ENCODE data around the gene AUTS2. TPM values are rescaled to one million over a fixed set of nuclear protein-coding genes. Genes with fewer than 3 reads are reported as not detected.

Gene AUTS2
- total and polyA plus RNA-seq, 5 donors, result 7.0 to 15.4 (median 10.6) TPM

GRCh38 chr7:70066844-70067243 is 468.6 kb downstream of the AUTS2 start:
- H3K4me3 ChIP-seq (ENCODE audit: low read length), result no peak overlapping the region
- intact Hi-C loops (cut with DNase I), result no loop called here
- H3K9me3 ChIP-seq (ENCODE audit: control insufficient read depth, low read length), result no peaks in the 10 kb centered on the region
- no peaks in the 10 kb centered on the region for H3K4me1 ChIP-seq (ENCODE audit: control insufficient read depth, insufficient read depth, low read length)
- DNase-seq (no peak), ATAC-seq (no peak)
- no peaks in the 10 kb centered on the region for H3K27me3 ChIP-seq (ENCODE audit: control insufficient read depth, insufficient read depth)
- no peak overlapping the region for H3K27ac ChIP-seq (ENCODE audit: low read length)
- WGBS, result 91% methylated on average over 2 of the region's 2 CpGs

GRCh38 chr7:70068531-70068930 is 470.3 kb downstream of the AUTS2 start:
- no peaks in the 10 kb centered on the region for H3K9me3 ChIP-seq (ENCODE audit: control insufficient read depth, low read length)
- no peak for DNase-seq
- H3K27ac ChIP-seq (ENCODE audit: low read length), result no peak overlapping the region
- intact Hi-C loops (cut with DNase I), result no loop called here
- H3K4me1 ChIP-seq (ENCODE audit: control insufficient read depth, insufficient read depth, low read length), result no peaks in the 10 kb centered on the region
- H3K27me3 ChIP-seq (ENCODE audit: control insufficient read depth, insufficient read depth), result no peaks in the 10 kb centered on the region
- 94% methylated on average over 2 of the region's 2 CpGs for WGBS
- no peak overlapping the region for H3K4me3 ChIP-seq (ENCODE audit: low read length)
- ATAC-seq, result no peak

- no peak for ATAC-seq
- Histone ChIP-seq H3K27me3 (ENCODE audit: control insufficient read depth, insufficient read depth) (no peaks in the 10 kb centered on the region), H3K27ac (ENCODE audit: low read length) (no peak overlapping the region), H3K9me3 (ENCODE audit: control insufficient read depth, low read length) (no peaks in the 10 kb centered on the region), H3K4me3 (ENCODE audit: low read length) (no peak overlapping the region), H3K4me1 (ENCODE audit: control insufficient read depth, insufficient read depth, low read length) (no peaks in the 10 kb centered on the region)
- intact Hi-C loops (cut with DNase I), result no loop called here
- DNase-seq, result no peak
- WGBS, result 96% methylated on average over 2 of the region's 2 CpGs
Observed at GRCh38 chr7:70069977-70070376, 471.7 kb downstream of the AUTS2 start.

- DNase-seq, result no peak
- Histone ChIP-seq H3K4me1 (ENCODE audit: control insufficient read depth, insufficient read depth, low read length) (no peaks in the 10 kb centered on the region), H3K4me3 (ENCODE audit: low read length) (no peak overlapping the region), H3K9me3 (ENCODE audit: control insufficient read depth, low read length) (no peaks in the 10 kb centered on the region), H3K27ac (ENCODE audit: low read length) (no peak overlapping the region), H3K27me3 (ENCODE audit: control insufficient read depth, insufficient read depth) (no peaks in the 10 kb centered on the region)
- intact Hi-C loops (cut with DNase I), result no loop called here
- no peak for ATAC-seq
- WGBS, result 89% methylated on average over 7 of the region's 7 CpGs
Observed at GRCh38 chr7:70071766-70072165, 473.5 kb downstream of the AUTS2 start.

- 31% methylated on average over 2 of the region's 2 CpGs for WGBS
- H3K27me3 ChIP-seq (ENCODE audit: control insufficient read depth, insufficient read depth), result no peaks in the 10 kb centered on the region
- H3K9me3 ChIP-seq (ENCODE audit: control insufficient read depth, low read length), result no peaks in the 10 kb centered on the region
- ATAC-seq, result peak; percentile 74 to 89
- no peak for DNase-seq
- no peaks in the 10 kb centered on the region for H3K4me1 ChIP-seq (ENCODE audit: control insufficient read depth, insufficient read depth, low read length)
- intact Hi-C loops (cut with DNase I), result no loop called here
- no peak overlapping the region for H3K4me3 ChIP-seq (ENCODE audit: low read length)
- H3K27ac ChIP-seq (ENCODE audit: low read length), result peak overlapping the region; percentile 23
Observed at GRCh38 chr7:70072220-70072619, 473.9 kb downstream of the AUTS2 start.

GRCh38 chr7:70076325-70076724 is 478.1 kb downstream of the AUTS2 start:
- H3K27ac ChIP-seq (ENCODE audit: low read length), result no peak overlapping the region
- intact Hi-C loops (cut with DNase I), result no loop called here
- ATAC-seq (no peak), DNase-seq (no peak)
- no peak overlapping the region for H3K4me3 ChIP-seq (ENCODE audit: low read length)
- WGBS, result 84% methylated on average over 1 of the region's 1 CpG
- no peaks in the 10 kb centered on the region for H3K27me3 ChIP-seq (ENCODE audit: control insufficient read depth, insufficient read depth)
- H3K4me1 ChIP-seq (ENCODE audit: control insufficient read depth, insufficient read depth, low read length), result no peaks in the 10 kb centered on the region
- H3K9me3 ChIP-seq (ENCODE audit: control insufficient read depth, low read length), result no peaks in the 10 kb centered on the region

- intact Hi-C loops (cut with DNase I), result no loop called here
- DNase-seq (no peak), ATAC-seq (no peak)
- H3K27me3 ChIP-seq (ENCODE audit: control insufficient read depth, insufficient read depth), result no peaks in the 10 kb centered on the region
- WGBS, result 57% methylated on average over 5 of the region's 5 CpGs
- no peaks in the 10 kb centered on the region for H3K4me1 ChIP-seq (ENCODE audit: control insufficient read depth, insufficient read depth, low read length)
- no peak overlapping the region for H3K27ac ChIP-seq (ENCODE audit: low read length)
- no peak overlapping the region for H3K4me3 ChIP-seq (ENCODE audit: low read length)
- H3K9me3 ChIP-seq (ENCODE audit: control insufficient read depth, low read length), result no peaks in the 10 kb centered on the region
Observed at GRCh38 chr7:70082099-70082611, 483.9 kb downstream of the AUTS2 start.

GRCh38 chr7:70091362-70091761 is 493.1 kb downstream of the AUTS2 start:
- no peaks in the 10 kb centered on the region for H3K27me3 ChIP-seq (ENCODE audit: control insufficient read depth, insufficient read depth)
- intact Hi-C loops (cut with DNase I), result no loop called here
- H3K4me1 ChIP-seq (ENCODE audit: control insufficient read depth, insufficient read depth, low read length), result peaks cover 4% of the 10 kb centered on the region
- DNase-seq (no peak), ATAC-seq (no peak)
- 95% methylated on average over 2 of the region's 2 CpGs for WGBS
- H3K4me3 ChIP-seq (ENCODE audit: low read length), result no peak overlapping the region
- H3K27ac ChIP-seq (ENCODE audit: low read length), result no peak overlapping the region
- H3K9me3 ChIP-seq (ENCODE audit: control insufficient read depth, low read length), result no peaks in the 10 kb centered on the region

- DNase-seq (peak; percentile 12 to 56 (median 53)), ATAC-seq (peak; percentile 44 to 57)
- WGBS, result 43% methylated on average over 12 of the region's 12 CpGs
- H3K27ac ChIP-seq (ENCODE audit: low read length), result no peak overlapping the region
- peak overlapping the region; percentile 18 for H3K4me3 ChIP-seq (ENCODE audit: low read length)
- no peaks in the 10 kb centered on the region for H3K9me3 ChIP-seq (ENCODE audit: control insufficient read depth, low read length)
- intact Hi-C loops (cut with DNase I), result no loop called here
- H3K27me3 ChIP-seq (ENCODE audit: control insufficient read depth, insufficient read depth), result no peaks in the 10 kb centered on the region
- peaks cover 4% of the 10 kb centered on the region for H3K4me1 ChIP-seq (ENCODE audit: control insufficient read depth, insufficient read depth, low read length)
Observed at GRCh38 chr7:70092314-70093204, 494.3 kb downstream of the AUTS2 start.

- Histone ChIP-seq H3K4me3 (ENCODE audit: low read length) (peak overlapping the region; percentile 18), H3K27me3 (ENCODE audit: control insufficient read depth, insufficient read depth) (no peaks in the 10 kb centered on the region), H3K4me1 (ENCODE audit: control insufficient read depth, insufficient read depth, low read length) (peaks cover 4% of the 10 kb centered on the region), H3K27ac (ENCODE audit: low read length) (no peak overlapping the region), H3K9me3 (ENCODE audit: control insufficient read depth, low read length) (no peaks in the 10 kb centered on the region)
- WGBS, result 57% methylated on average over 4 of the region's 4 CpGs
- ATAC-seq (peak; percentile 66 to 69), DNase-seq (no peak)
- intact Hi-C loops (cut with DNase I), result no loop called here
Observed at GRCh38 chr7:70093205-70093904, 495.1 kb downstream of the AUTS2 start.

- Histone ChIP-seq H3K27me3 (ENCODE audit: control insufficient read depth, insufficient read depth) (no peaks in the 10 kb centered on the region), H3K4me1 (ENCODE audit: control insufficient read depth, insufficient read depth, low read length) (peaks cover 4% of the 10 kb centered on the region), H3K27ac (ENCODE audit: low read length) (no peak overlapping the region), H3K9me3 (ENCODE audit: control insufficient read depth, low read length) (no peaks in the 10 kb centered on the region), H3K4me3 (ENCODE audit: low read length) (no peak overlapping the region)
- no peak for DNase-seq
- intact Hi-C loops (cut with DNase I), result no loop called here
- ATAC-seq, result no peak
- 87% methylated on average over 3 of the region's 3 CpGs for WGBS
Observed at GRCh38 chr7:70094831-70095230, 496.6 kb downstream of the AUTS2 start.

Data from right cardiac atrium (tissue), 5 donors.